Thymus (tissue), 11 donors: ENCODE results near the gene ARPC4. TPM values are rescaled to one million over a fixed set of nuclear protein-coding genes. Genes with fewer than 3 reads are reported as not detected.

Source experiments
- DNase-seq, 9 donors: peaks; one replicate each; pipeline ENCODE4 v3.0.0-alpha.2; 2013; ENCODE audit warnings: low spot score in 9 of 9, low read depth in 6 of 9, missing footprints in 1 of 9
- H3K27ac ChIP-seq, 2 donors: one replicate each; pipeline ENCODE4 v1.5.1; 2013; ENCODE audit warnings: control low read depth in 1 of 2, low read depth in 1 of 2, low read length in 1 of 2, mild to moderate bottlenecking in 1 of 2, moderate library complexity in 1 of 2
- H3K27me3 ChIP-seq, 2 donors: one replicate each; pipeline ENCODE4 v1.5.1; 2013; ENCODE audit warnings: low read length in 1 of 2; ENCODE audit not compliant: control insufficient read depth in 2 of 2, insufficient read depth in 1 of 2
- H3K36me3 ChIP-seq, 2 donors: one replicate each; pipeline ENCODE4 v1.5.1; 2013; ENCODE audit warnings: low read length in 1 of 2, mild to moderate bottlenecking in 1 of 2, moderate library complexity in 1 of 2; ENCODE audit not compliant: control insufficient read depth in 2 of 2, insufficient read depth in 2 of 2
- H3K4me1 ChIP-seq, 2 donors: one replicate each; pipeline ENCODE4 v1.5.1; 2013; ENCODE audit warnings: low read length in 2 of 2; ENCODE audit not compliant: control insufficient read depth in 2 of 2, insufficient read depth in 2 of 2
- H3K4me3 ChIP-seq, 2 donors: one replicate each; pipeline ENCODE4 v1.5.1; 2013; ENCODE audit warnings: low read length in 2 of 2, control low read depth in 1 of 2, mild to moderate bottlenecking in 1 of 2
- H3K9me3 ChIP-seq, 2 donors: one replicate each; pipeline ENCODE4 v1.5.1; 2013; ENCODE audit warnings: low read length in 1 of 2, mild to moderate bottlenecking in 1 of 2; ENCODE audit not compliant: control insufficient read depth in 2 of 2, insufficient read depth in 1 of 2
- WGBS: extraction: QIAGEN DNeasy Blood & Tissue Kit; methylation state at CpG from one replicate; pipeline ENCODE4 v1.1.7; 2013; 5-methylcytosine and 5-hydroxymethylcytosine counted together
- polyA plus RNA-seq: library from polyadenylated mRNA; stranded (reverse); fragments of 200-250 nt; gene quantifications from one replicate; pipeline ENCODE4 v1.2.3, GENCODE V29; 2013
- total RNA-seq: library from RNA; stranded (reverse); fragments of 120-200 nt; gene quantifications from one replicate; pipeline ENCODE4 v1.2.4, GENCODE V29; 2013
- donor health status: healthy.

The ARPC4 gene
- total and polyA plus RNA-seq, 2 donors: 106 to 187 TPM

- no peaks in the 10 kb centered on the region for H3K27me3 ChIP-seq
- H3K36me3 ChIP-seq: peaks cover 46 to 61% of the 10 kb centered on the region in 2 donors
- H3K4me3 ChIP-seq: peak within 1 kb of the TSS; percentile 63 to 68
- peak; percentile 93 to 99 (median 97) for DNase-seq
- H3K27ac ChIP-seq: peak within 1 kb of the TSS; percentile 86 to 94
- no peaks in the 10 kb centered on the region for H3K9me3 ChIP-seq
- WGBS: under 1% methylated on average over 60 of the region's 60 CpGs
- peaks cover 21 to 28% of the 10 kb centered on the region in 2 donors for H3K4me1 ChIP-seq
Observed at GRCh38 chr3:9749645-9750555, 43.0 kb upstream of the ARPC4 start, which contains the start of gene OGG1. TSS of gene OGG1 (plus strand) at chr3:9749952. CDS start at chr3:9750287, 335 bp downstream.

- WGBS: 67% methylated on average over 17 of the region's 17 CpGs
- peak overlapping the region; percentile 63 to 68 for H3K4me3 ChIP-seq
- H3K27ac ChIP-seq: peak overlapping the region; percentile 86 to 94
- no peaks in the 10 kb centered on the region for H3K9me3 ChIP-seq
- no peaks in the 10 kb centered on the region for H3K27me3 ChIP-seq
- peaks cover 21 to 31% of the 10 kb centered on the region in 2 donors for H3K4me1 ChIP-seq
- DNase-seq: peak in 1 of 9 donors; percentile 13
- peaks cover 38 to 57% of the 10 kb centered on the region in 2 donors for H3K36me3 ChIP-seq
Observed at GRCh38 chr3:9750556-9751411, 42.1 kb upstream of the ARPC4 start.

- WGBS: 90% methylated on average over 8 of the region's 8 CpGs
Observed at GRCh38 chr3:9754678-9755077, 38.2 kb upstream of the ARPC4 start.

GRCh38 chr3:9757427-9757826, 35.5 kb upstream of the ARPC4 start:
- Histone ChIP-seq H3K9me3 (no peaks in the 10 kb centered on the region), H3K4me3 (no peak overlapping the region), H3K4me1 (peaks cover 4 to 9% of the 10 kb centered on the region in 2 donors), H3K27me3 (no peaks in the 10 kb centered on the region), H3K36me3 (peaks cover 42 to 46% of the 10 kb centered on the region in 2 donors), H3K27ac (no peak overlapping the region)
- 98% methylated on average over 13 of the region's 13 CpGs for WGBS
- no peak for DNase-seq

More at GRCh38 chr3:9754678-9755077, 38.2 kb upstream of the ARPC4 start:
- H3K4me3 ChIP-seq: no peak overlapping the region
- H3K9me3 ChIP-seq: no peaks in the 10 kb centered on the region
- no peaks in the 10 kb centered on the region for H3K27me3 ChIP-seq
- H3K4me1 ChIP-seq: peaks cover 17 to 25% of the 10 kb centered on the region in 2 donors
- H3K36me3 ChIP-seq: peaks cover 49 to 59% of the 10 kb centered on the region in 2 donors
- peak in 1 of 9 donors; percentile 41 for DNase-seq
- H3K27ac ChIP-seq: no peak overlapping the region

GRCh38 chr3:9760779-9761505, 31.9 kb upstream of the ARPC4 start:
- Histone ChIP-seq H3K36me3 (peaks cover 33% of the 10 kb centered on the region in 2 donors), H3K4me3 (no peak overlapping the region), H3K9me3 (no peaks in the 10 kb centered on the region), H3K27me3 (no peaks in the 10 kb centered on the region), H3K4me1 (no peaks in the 10 kb centered on the region), H3K27ac (no peak overlapping the region)
- 98% methylated on average over 10 of the region's 10 CpGs for WGBS
- no peak for DNase-seq

GRCh38 chr3:9761919-9762318, 31.0 kb upstream of the ARPC4 start:
- Histone ChIP-seq H3K36me3 (peaks cover 23% of the 10 kb centered on the region in 2 donors), H3K9me3 (no peaks in the 10 kb centered on the region), H3K4me3 (no peak overlapping the region), H3K4me1 (no peaks in the 10 kb centered on the region), H3K27ac (no peak overlapping the region), H3K27me3 (no peaks in the 10 kb centered on the region)
- 94% methylated on average over 5 of the region's 5 CpGs for WGBS
- DNase-seq: no peak

GRCh38 chr3:9762871-9763270, 30.0 kb upstream of the ARPC4 start:
- H3K4me1 ChIP-seq: no peaks in the 10 kb centered on the region
- peaks cover 14 to 16% of the 10 kb centered on the region in 2 donors for H3K36me3 ChIP-seq
- no peak overlapping the region for H3K27ac ChIP-seq
- no peaks in the 10 kb centered on the region for H3K27me3 ChIP-seq
- WGBS: 99% methylated on average over 8 of the region's 8 CpGs
- DNase-seq: no peak
- no peak overlapping the region for H3K4me3 ChIP-seq
- no peaks in the 10 kb centered on the region for H3K9me3 ChIP-seq

GRCh38 chr3:9765865-9766264, 27.0 kb upstream of the ARPC4 start:
- peaks cover 0 to 4% of the 10 kb centered on the region in 2 donors for H3K36me3 ChIP-seq
- DNase-seq: no peak
- H3K27ac ChIP-seq: no peak overlapping the region
- H3K4me3 ChIP-seq: no peak overlapping the region
- peaks cover 7 to 19% of the 10 kb centered on the region in 2 donors for H3K4me1 ChIP-seq
- 96% methylated on average over 4 of the region's 4 CpGs for WGBS
- peaks cover 0 to 7% of the 10 kb centered on the region in 2 donors for H3K9me3 ChIP-seq
- peaks cover 0 to 14% of the 10 kb centered on the region in 2 donors for H3K27me3 ChIP-seq
